Measurements from ENCODE around the gene NGLY1.

NGLY1 gene

GRCh38 chr3:25781145-25781757 is 2.0 kb downstream of the NGLY1 start:
- H3K4me3 ChIP-seq (ENCODE audit: low read length): no peak overlapping the region

GRCh38 chr3:25780618-25781017 is 2.6 kb downstream of the NGLY1 start:
- no peak for TF ChIP-seq CTCF (IDR thresholded peaks at IDR 0.05; ENCODE audit: insufficient read depth, low read depth, low read length, missing control alignments)
- no peak for DNase-seq (ENCODE audit: low read depth)
- no peak overlapping the region for H3K4me3 ChIP-seq (ENCODE audit: low read length)

More at GRCh38 chr3:25781145-25781757, 2.0 kb downstream of the NGLY1 start:
- TF ChIP-seq CTCF (IDR thresholded peaks at IDR 0.05; ENCODE audit: insufficient read depth, low read depth, low read length, missing control alignments): no peak
- no peak for DNase-seq (ENCODE audit: low read depth)

GRCh38 chr3:25775936-25776335 is 7.3 kb downstream of the NGLY1 start:
- no peak for TF ChIP-seq CTCF (IDR thresholded peaks at IDR 0.05; ENCODE audit: insufficient read depth, low read depth, low read length, missing control alignments)
- DNase-seq (ENCODE audit: low read depth): no peak
- H3K4me3 ChIP-seq (ENCODE audit: low read length): no peak overlapping the region

- no peak for TF ChIP-seq CTCF (IDR thresholded peaks at IDR 0.05; ENCODE audit: insufficient read depth, low read depth, low read length, missing control alignments)
- no peak for DNase-seq (ENCODE audit: low read depth)
- no peak overlapping the region for H3K4me3 ChIP-seq (ENCODE audit: low read length)
These were observed 14.4 kb downstream of the NGLY1 start for GRCh38 chr3:25768851-25769250.

- no peak for TF ChIP-seq CTCF (IDR thresholded peaks at IDR 0.05; ENCODE audit: insufficient read depth, low read depth, low read length, missing control alignments)
- H3K4me3 ChIP-seq (ENCODE audit: low read length): no peak overlapping the region
- DNase-seq (ENCODE audit: low read depth): no peak
These were observed 31.5 kb downstream of the NGLY1 start for GRCh38 chr3:25751725-25752124.

- no peak for DNase-seq (ENCODE audit: low read depth)
- H3K4me3 ChIP-seq (ENCODE audit: low read length): no peak overlapping the region
- TF ChIP-seq CTCF (IDR thresholded peaks at IDR 0.05; ENCODE audit: insufficient read depth, low read depth, low read length, missing control alignments): no peak
These were observed 32.2 kb downstream of the NGLY1 start for GRCh38 chr3:25751048-25751447.

- H3K4me3 ChIP-seq (ENCODE audit: low read length): no peak overlapping the region
- DNase-seq (ENCODE audit: low read depth): no peak
- TF ChIP-seq CTCF (IDR thresholded peaks at IDR 0.05; ENCODE audit: insufficient read depth, low read depth, low read length, missing control alignments): no peak
These were observed 34.1 kb downstream of the NGLY1 start for GRCh38 chr3:25749031-25749581.

Measured in epithelial cell of esophagus (primary cell).